WTC11 (cell line): ENCODE results near the gene SLC7A10.

Source experiments
- AFF4 ChIP-seq: sonication (generic); formaldehyde crosslinking; IDR thresholded peaks from 2 replicates; pipeline ENCODE4 v1.8.1; 2023; ENCODE audit warnings: mild to moderate bottlenecking, missing genetic modification reagents, borderline replicate concordance
- CTCF ChIP-seq: fragments of 200-600 bp; IDR thresholded peaks from 2 replicates; pipeline ENCODE4 v1.8.0; 2022; ENCODE audit warnings: antibody characterized with exemption
- FOXJ3 ChIP-seq: sonication (generic); formaldehyde crosslinking; IDR thresholded peaks from 2 replicates; pipeline ENCODE4 v1.9.0; 2021; ENCODE audit warnings: missing genetic modification reagents, mild to moderate bottlenecking, borderline replicate concordance
- NFE2L1 ChIP-seq: sonication (generic); formaldehyde crosslinking; IDR thresholded peaks from 2 replicates; pipeline ENCODE4 v1.8.1; 2023; ENCODE audit warnings: missing genetic modification reagents
- TP53 ChIP-seq: sonication (generic); formaldehyde crosslinking; IDR thresholded peaks from 2 replicates; pipeline ENCODE4 v1.8.1; 2023; ENCODE audit warnings: mild to moderate bottlenecking, missing genetic modification reagents
- ZSCAN18 ChIP-seq: fragments of 250-450 bp; sonication (Bioruptor Pico); IDR thresholded peaks from 2 replicates; pipeline ENCODE4 v2.1.2; 2022; ENCODE audit warnings: mild to moderate bottlenecking, moderate library complexity

DNA sequence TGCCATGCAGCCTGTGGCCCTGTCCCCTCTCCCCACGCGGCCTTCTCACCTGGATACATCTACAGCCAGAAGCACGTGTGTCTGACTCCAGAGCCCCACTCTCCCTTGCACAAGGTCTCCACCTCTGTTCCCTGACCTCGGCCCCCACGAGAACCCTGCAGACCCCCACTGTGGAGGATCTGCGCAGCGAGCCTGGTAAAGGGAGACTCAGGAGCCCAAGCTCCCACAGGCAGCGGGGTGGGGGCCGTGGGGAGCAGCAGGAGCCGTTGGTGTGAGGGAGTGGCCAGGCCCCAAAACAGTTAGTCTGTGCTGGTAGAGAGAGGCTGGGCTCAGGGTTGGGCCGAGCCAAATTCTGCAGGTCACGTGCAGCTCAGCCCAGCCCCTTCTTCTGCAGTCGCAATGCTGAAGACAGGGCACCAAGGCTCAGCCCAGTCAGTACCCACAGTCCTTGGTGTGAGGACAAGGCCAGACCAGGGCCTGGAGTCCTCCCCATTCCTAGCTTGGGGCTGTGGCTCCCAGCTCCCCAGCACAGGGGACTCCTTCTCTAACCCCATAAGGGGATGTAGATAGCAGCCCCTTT is 28.7 kb upstream of the SLC7A10 start:
- TF ChIP-seq TP53 (CRISPR knock-in tag) (no peak), FOXJ3 (no peak), CTCF (no peak), ZSCAN18 (no peak), AFF4 (CRISPR knock-in tag) (no peak), NFE2L1 (CRISPR knock-in tag) (no peak)
